Lower lobe of right lung (tissue), 2 donors: Measurements from ENCODE around the gene IFIH1. TPM values are rescaled to one million over a fixed set of nuclear protein-coding genes. Genes with fewer than 3 reads are reported as not detected.

Experiments
- ATAC-seq, 2 donors: fragments of 200-7000 bp; cut with Tn5 transposase; one replicate each; pipeline ENCODE4 v1.9.1; 2020 to 2022; ENCODE audit warnings: mild to moderate bottlenecking in 2 of 2, moderate library complexity in 2 of 2
- DNase-seq: peaks from one replicate; pipeline ENCODE4 v3.0.0-alpha.2; 2020
- H3K27ac ChIP-seq: fragments of 200-600 bp; one replicate; pipeline ENCODE4 v1.8.0; 2022
- H3K27me3 ChIP-seq: fragments of 200-600 bp; one replicate; pipeline ENCODE4 v1.8.0; 2022; ENCODE audit warnings: low read depth
- H3K36me3 ChIP-seq: fragments of 200-600 bp; one replicate; pipeline ENCODE4 v1.8.0; 2022; ENCODE audit warnings: mild to moderate bottlenecking
- H3K4me1 ChIP-seq: fragments of 200-600 bp; one replicate; pipeline ENCODE4 v1.8.0; 2022
- H3K4me3 ChIP-seq: fragments of 200-600 bp; one replicate; pipeline ENCODE4 v1.8.0; 2022; ENCODE audit warnings: mild to moderate bottlenecking
- H3K9me3 ChIP-seq: fragments of 200-600 bp; one replicate; pipeline ENCODE4 v1.8.0; 2022
- intact Hi-C: fragments of 100-400 bp; cut with DNase I; formaldehyde crosslinking; loops from one replicate; pipeline ENCODE4 v1.11.0; 2022
- total RNA-seq: library from RNA; stranded (reverse); fragmentation: NEBNext Ultra II Directional; extraction: Animal tissue kit (Norgen Biotek cat#: 25700); gene quantifications from one replicate; pipeline ENCODE4 v1.2.1, GENCODE V29; 2021
- TF ChIP-seq, protein P1 (sequence below): fragments of 200-600 bp; IDR thresholded peaks from one replicate; pipeline ENCODE4 v1.8.0; 2022; ENCODE audit warnings: antibody characterized with exemption, mild to moderate bottlenecking
- donor health status: DM: no; HTN: yes; CAD: no; lungs with severe emphysema.

IFIH1 gene
- total RNA-seq, 1 donor from 2014 or later, result 44.1 TPM

- Histone ChIP-seq H3K27me3 (no peaks in the 10 kb centered on the region), H3K27ac (no peak overlapping the region), H3K36me3 (peaks cover 2% of the 10 kb centered on the region), H3K4me1 (no peaks in the 10 kb centered on the region), H3K4me3 (no peak overlapping the region), H3K9me3 (no peaks in the 10 kb centered on the region)
- TF ChIP-seq, protein P1, sequence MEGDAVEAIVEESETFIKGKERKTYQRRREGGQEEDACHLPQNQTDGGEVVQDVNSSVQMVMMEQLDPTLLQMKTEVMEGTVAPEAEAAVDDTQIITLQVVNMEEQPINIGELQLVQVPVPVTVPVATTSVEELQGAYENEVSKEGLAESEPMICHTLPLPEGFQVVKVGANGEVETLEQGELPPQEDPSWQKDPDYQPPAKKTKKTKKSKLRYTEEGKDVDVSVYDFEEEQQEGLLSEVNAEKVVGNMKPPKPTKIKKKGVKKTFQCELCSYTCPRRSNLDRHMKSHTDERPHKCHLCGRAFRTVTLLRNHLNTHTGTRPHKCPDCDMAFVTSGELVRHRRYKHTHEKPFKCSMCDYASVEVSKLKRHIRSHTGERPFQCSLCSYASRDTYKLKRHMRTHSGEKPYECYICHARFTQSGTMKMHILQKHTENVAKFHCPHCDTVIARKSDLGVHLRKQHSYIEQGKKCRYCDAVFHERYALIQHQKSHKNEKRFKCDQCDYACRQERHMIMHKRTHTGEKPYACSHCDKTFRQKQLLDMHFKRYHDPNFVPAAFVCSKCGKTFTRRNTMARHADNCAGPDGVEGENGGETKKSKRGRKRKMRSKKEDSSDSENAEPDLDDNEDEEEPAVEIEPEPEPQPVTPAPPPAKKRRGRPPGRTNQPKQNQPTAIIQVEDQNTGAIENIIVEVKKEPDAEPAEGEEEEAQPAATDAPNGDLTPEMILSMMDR, result no peak
- intact Hi-C loops, result no loop called here
- no peak for DNase-seq
- no peak for ATAC-seq
Observed at GRCh38 chr2:162298669-162299335, 19.7 kb downstream of the IFIH1 start.

DNA sequence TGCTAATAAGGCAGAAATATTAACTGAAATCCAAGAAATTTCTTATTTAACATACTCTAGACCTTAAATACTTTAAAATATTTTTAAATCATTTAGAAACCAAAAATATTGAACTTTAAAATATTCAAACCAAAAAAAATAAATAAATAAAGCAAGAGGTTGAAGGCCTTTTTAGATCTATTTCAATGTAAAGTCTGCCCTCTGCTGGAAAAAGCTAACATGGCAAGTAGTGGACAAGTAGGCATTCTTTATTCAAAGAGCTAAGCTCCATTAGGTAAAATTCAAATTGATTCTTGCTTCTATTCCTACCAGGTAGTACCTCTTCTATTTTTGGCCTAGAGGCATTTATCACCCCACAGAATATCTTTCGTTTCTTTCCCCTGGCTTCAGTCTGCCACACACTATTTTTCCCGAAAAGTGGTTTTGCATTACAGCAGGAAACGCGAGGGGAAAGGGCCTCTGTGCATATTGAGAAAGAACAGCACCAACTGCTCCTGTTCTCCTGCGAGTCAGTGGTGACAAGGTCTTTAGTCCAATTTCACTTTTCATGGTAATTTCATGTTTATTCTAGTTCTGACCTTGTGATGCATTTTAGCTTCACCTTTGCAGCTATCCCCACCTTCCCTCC is 20.4 kb downstream of the IFIH1 start:
- Histone ChIP-seq H3K4me3 (no peak overlapping the region), H3K9me3 (no peaks in the 10 kb centered on the region), H3K27me3 (no peaks in the 10 kb centered on the region), H3K36me3 (no peaks in the 10 kb centered on the region), H3K27ac (no peak overlapping the region), H3K4me1 (no peaks in the 10 kb centered on the region)
- TF ChIP-seq, protein P1, result peak; percentile 92
- DNase-seq, result no peak
- ATAC-seq, result peak; percentile 64 to 69
- intact Hi-C loops, result no loop called here

GRCh38 chr2:162295009-162295408 is 23.5 kb downstream of the IFIH1 start:
- intact Hi-C loops, result no loop called here
- Histone ChIP-seq H3K27me3 (no peaks in the 10 kb centered on the region), H3K4me1 (peaks cover 7% of the 10 kb centered on the region), H3K36me3 (no peaks in the 10 kb centered on the region), H3K4me3 (no peak overlapping the region), H3K9me3 (no peaks in the 10 kb centered on the region), H3K27ac (no peak overlapping the region)
- DNase-seq (no peak), ATAC-seq (no peak)
- TF ChIP-seq, protein P1, result no peak

DNA sequence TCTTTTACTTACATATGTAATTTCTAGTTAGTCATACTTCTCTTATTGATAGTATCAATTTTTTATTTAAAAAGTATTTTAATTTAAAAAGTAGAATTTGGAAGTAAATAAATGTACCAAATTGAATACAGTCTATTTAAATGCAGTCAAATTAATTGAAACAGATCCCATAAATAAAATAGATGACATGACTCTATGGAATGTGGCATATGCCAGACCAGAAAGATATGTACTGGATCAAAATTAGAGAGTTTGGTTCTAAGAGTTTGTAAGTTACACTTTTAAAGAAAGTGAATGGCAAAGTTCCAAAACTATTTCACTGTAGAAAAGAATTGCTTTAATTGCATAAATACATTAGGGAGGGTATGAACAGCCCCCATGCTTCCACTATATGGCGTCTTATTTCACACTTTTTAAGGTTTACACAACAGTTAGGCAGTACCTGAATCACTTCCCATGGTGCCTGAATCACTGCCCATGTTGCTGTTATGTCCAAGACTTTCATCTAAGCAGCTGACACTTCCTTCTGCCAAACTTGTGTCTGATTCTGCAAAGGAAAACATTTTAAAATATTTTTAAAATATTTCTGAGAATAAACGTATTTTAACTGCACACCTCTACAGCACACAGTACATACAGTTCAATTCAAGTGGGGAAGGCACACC is 25.2 kb downstream of the IFIH1 start:
- intact Hi-C loops, result no loop called here
- Histone ChIP-seq H3K4me1 (peaks cover 7% of the 10 kb centered on the region), H3K9me3 (no peaks in the 10 kb centered on the region), H3K27me3 (no peaks in the 10 kb centered on the region), H3K4me3 (no peak overlapping the region), H3K27ac (no peak overlapping the region), H3K36me3 (peaks cover 2% of the 10 kb centered on the region)
- DNase-seq (no peak), ATAC-seq (no peak)
- TF ChIP-seq, protein P1, result no peak

DNA sequence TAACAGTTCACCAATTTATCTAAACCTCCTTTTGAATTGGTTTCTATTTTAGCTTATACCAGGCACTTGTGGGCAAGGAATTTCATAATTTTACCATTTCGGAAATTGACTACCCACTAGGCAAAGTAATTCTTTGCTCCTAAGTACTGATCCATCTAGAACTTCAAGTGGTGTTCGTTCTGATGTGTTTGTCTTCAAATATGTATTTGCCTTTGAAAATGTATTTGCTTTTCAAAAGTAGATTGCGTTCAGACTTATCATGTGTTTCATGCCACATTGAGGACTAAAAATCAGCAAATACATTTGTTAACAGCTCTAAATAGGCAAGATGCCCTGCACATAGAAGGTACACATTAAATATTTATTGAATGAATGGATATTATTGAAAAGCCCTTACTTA is 26.7 kb downstream of the IFIH1 start:
- DNase-seq, result no peak
- Histone ChIP-seq H3K4me3 (no peak overlapping the region), H3K27me3 (no peaks in the 10 kb centered on the region), H3K27ac (no peak overlapping the region), H3K36me3 (peaks cover 13% of the 10 kb centered on the region), H3K9me3 (no peaks in the 10 kb centered on the region), H3K4me1 (peaks cover 7% of the 10 kb centered on the region)
- intact Hi-C loops, result no loop called here
- TF ChIP-seq, protein P1, result no peak
- peak in 1 of 2 donors; percentile 64 for ATAC-seq
